K562 treated with DMSO at 1 percent for 48 hours (cell line): Measurements from ENCODE around the gene ARHGEF39. TPM values are rescaled to one million over a fixed set of nuclear protein-coding genes. Genes with fewer than 3 reads are reported as not detected.

Experiments used
- total RNA-seq: library from RNA; unstranded; fragments of 300-600 nt; gene quantifications from 2 replicates; pipeline ENCODE4 v1.2.3, GENCODE V29; 2022; ENCODE audit warnings: low replicate concordance; ENCODE audit errors: extremely low read depth

The ARHGEF39 gene, protein sequence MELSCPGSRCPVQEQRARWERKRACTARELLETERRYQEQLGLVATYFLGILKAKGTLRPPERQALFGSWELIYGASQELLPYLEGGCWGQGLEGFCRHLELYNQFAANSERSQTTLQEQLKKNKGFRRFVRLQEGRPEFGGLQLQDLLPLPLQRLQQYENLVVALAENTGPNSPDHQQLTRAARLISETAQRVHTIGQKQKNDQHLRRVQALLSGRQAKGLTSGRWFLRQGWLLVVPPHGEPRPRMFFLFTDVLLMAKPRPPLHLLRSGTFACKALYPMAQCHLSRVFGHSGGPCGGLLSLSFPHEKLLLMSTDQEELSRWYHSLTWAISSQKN
- total RNA-seq, result not detected in 2 replicates

GRCh38 chr9:35664531-35665470 is at the start of gene ARHGEF39:
TSS of gene ARHGEF39 (minus strand) at chr9:35665195. CDS start at chr9:35665169, 26 bp downstream.

DNA sequence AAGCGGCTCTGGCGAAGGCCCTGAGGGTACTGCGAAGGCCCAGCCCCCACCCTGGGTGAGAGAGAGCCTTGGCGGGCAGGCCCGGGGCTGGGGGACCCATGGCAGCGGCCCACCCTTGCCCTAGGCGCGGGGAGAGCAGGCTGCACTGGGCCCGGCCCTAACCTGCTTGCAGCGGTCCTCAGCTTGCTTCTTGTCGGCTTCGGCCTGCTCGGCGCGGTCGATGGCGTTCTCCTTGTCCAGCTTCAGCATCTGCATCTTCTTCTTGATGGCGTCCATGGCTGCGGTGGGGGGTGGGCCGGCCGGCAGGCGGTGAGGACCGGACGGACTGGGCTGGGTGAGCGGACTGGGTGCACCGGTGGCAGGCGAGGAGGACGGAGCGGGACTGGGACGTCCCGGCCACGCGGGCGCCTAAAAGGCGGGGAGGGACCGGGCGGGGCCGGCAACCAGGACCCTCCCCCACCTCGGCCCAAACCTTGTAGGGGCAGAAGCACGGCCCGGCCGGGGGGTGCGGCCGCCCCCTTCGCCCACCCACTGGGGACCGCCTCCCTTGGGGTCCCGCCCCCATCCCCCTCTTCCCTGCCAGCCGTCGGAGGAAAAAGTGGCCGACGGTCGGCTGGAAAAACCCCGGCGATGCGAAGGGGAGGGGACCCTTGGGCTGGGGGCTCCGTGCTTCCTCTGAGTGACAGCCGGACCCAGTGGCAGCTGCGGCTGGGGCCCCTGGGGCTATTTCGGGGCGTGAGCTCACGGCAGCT is 24.7 kb upstream of the ARHGEF39 start, which contains the start of gene TPM2:
Gene TPM2 (minus strand): TSS at position 384 of the 752 bp plus-strand sequence. CDS start 108 bp downstream, at position 276.

GRCh38 chr9:35673132-35674024 is 8.4 kb upstream of the ARHGEF39 start, which contains the start of gene CA9:
TSS of gene CA9 (plus strand) at chr9:35673928. CDS start at chr9:35673960, 32 bp downstream.

DNA sequence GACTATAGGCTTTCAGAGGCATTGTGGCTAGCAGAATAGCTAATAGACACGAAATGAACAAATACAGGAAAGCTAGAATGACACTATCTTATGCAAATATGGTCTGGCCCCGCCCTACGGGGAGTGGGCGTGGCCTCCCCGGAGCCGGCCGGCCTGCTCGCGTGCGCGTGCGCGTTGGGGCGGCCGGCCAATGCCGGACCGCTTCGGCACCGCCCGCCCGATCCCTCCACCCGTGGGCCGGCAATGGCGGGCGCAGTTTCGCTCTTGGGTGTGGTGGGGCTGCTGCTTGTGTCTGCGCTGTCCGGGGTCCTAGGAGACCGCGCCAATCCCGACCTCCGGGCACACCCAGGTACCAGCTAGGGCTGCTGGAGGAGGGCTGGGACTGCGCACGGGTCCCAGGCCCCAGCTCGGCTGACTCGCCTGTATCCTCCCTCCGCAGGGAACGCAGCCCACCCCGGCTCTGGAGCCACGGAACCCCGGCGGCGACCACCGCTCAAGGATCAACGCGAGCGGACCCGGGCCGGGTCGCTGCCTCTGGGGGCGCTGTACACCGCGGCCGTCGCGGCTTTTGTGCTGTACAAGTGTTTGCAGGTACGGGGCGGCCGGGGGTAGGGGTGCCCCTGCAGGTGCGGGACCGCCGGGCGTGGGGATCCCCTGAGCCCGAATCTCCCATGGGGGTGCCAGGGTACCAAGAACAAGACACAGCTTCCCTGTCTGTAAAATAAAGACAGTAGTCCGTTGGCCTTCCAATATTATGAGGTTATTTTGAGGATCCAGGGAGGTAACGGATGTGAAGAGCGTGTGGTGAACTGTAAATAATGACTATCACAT is 6.6 kb downstream of the ARHGEF39 start, which contains the start of gene CCDC107:
Gene CCDC107 (plus strand): TSS at position 156 of the 831 bp plus-strand sequence. CDS start 88 bp downstream, at position 244.

GRCh38 chr9:35657546-35658136 is 7.4 kb downstream of the ARHGEF39 start, which contains the start of gene RMRP:
TSS of gene RMRP (minus strand) at chr9:35658019.

DNA sequence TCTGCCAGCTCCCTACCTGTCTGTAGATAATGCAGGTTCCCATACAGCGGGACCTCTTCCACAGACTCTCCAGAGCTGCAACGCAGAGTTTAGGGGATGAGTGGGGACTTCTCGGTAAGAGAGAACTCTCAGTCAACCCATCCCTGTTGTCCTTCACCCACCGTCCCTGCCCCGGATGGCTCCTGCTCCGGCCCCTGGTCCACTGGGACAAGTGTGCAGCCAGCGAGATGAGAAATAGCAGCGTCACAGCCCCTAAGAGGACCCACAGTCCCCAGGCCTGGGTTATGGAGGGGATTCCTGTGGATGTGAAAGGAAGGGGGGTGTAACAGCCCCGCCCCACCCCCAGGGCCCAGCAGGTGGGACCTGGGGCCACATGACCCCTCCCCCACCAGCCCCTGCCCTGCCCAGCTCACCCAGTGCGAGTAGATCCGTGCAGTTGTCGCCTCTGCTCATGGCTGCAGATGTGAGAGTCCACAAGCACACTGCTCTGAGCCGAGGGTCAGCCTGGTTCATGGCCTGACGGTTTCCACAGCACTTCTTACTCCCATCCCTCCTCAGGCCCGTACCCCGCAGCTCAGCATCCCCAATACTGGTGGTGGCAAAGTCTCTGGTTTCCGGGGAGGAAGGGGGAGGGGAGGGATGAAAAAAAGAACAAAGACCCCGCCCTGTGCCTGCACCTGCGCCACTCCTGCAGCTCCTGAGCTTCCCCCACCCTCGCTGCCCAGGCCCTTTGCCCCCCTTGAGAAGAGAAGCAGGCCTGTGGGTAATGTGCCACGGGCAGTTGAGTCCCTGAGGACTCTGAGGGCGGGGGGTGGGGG is 14.4 kb downstream of the ARHGEF39 start, which contains the start of gene SIT1:
Gene SIT1 (minus strand): TSS at position 591 of the 818 bp plus-strand sequence. CDS start 78 bp downstream, at position 513.

GRCh38 chr9:35618325-35618727 is 46.7 kb downstream of the ARHGEF39 start, which contains the start of gene CD72:
TSS of gene CD72 (minus strand) at chr9:35618413. CDS start at chr9:35618303, 110 bp downstream.

Other genes starting within 250 kb of the ARHGEF39 start
- gene RUSC2, start 175.1 kb downstream of the ARHGEF39 start, total RNA-seq, result not detected in 2 replicates
- gene TESK1, start 59.9 kb downstream of the ARHGEF39 start, total RNA-seq, result not detected in 2 replicates
- gene CD72, start 46.8 kb downstream of the ARHGEF39 start, total RNA-seq, result not detected in 2 replicates
- not detected in 2 replicates for gene SIT1, start 14.3 kb downstream of the ARHGEF39 start, total RNA-seq
- gene RMRP, start 7.2 kb downstream of the ARHGEF39 start, total RNA-seq, result not detected in 2 replicates
- gene CCDC107, start 6.9 kb downstream of the ARHGEF39 start, total RNA-seq, result not detected in 2 replicates
- not detected in 2 replicates for gene CA9, start 8.7 kb upstream of the ARHGEF39 start, total RNA-seq
- not detected in 2 replicates for gene TPM2, start 24.7 kb upstream of the ARHGEF39 start, total RNA-seq
- gene TLN1, start 67.0 kb upstream of the ARHGEF39 start, total RNA-seq, result 65.0 and 713 TPM in 2 replicates
- gene CREB3, start 67.5 kb upstream of the ARHGEF39 start, total RNA-seq, result not detected in 2 replicates
- not detected in 2 replicates for gene GBA2, start 84.0 kb upstream of the ARHGEF39 start, total RNA-seq
- not detected in 2 replicates for gene RGP1, start 84.1 kb upstream of the ARHGEF39 start, total RNA-seq
- gene MSMP, start 89.1 kb upstream of the ARHGEF39 start, total RNA-seq, result not detected in 2 replicates
- gene NPR2, start 126.4 kb upstream of the ARHGEF39 start, total RNA-seq, result not detected in 2 replicates
- gene SPAG8, start 147.1 kb upstream of the ARHGEF39 start, total RNA-seq, result not detected in 2 replicates
- gene HINT2, start 149.8 kb upstream of the ARHGEF39 start, total RNA-seq, result not detected in 2 replicates
- not detected in 2 replicates for gene FAM221B, start 163.5 kb upstream of the ARHGEF39 start, total RNA-seq
- not detected in 2 replicates for gene TMEM8B, start 164.0 kb upstream of the ARHGEF39 start, total RNA-seq
- gene OR13J1, start 205.2 kb upstream of the ARHGEF39 start, total RNA-seq, result not detected in 2 replicates
- not detected in 2 replicates for gene HRCT1, start 241.0 kb upstream of the ARHGEF39 start, total RNA-seq
- not detected in 2 replicates for gene SPAAR, start 244.3 kb upstream of the ARHGEF39 start, total RNA-seq